H1 (cell line): ENCODE data around the gene CACNA2D4. TPM values are rescaled to one million over a fixed set of nuclear protein-coding genes. Genes with fewer than 3 reads are reported as not detected.
A peak's percentile ranks its signal among the peaks of the same experiment; 100 is the strongest.

Source experiments
- CTCF ChIA-PET: fragments of 300-600 bp; sonication (Branson Sonifier 250); formaldehyde crosslinking; loops from one replicate; lab custom pipeline; 2021; ENCODE audit not compliant: partially characterized antibody; lab: Charles Lee
- POLR2A ChIA-PET: fragments of 300-600 bp; sonication (Branson Sonifier 250); formaldehyde crosslinking; loops from one replicate; lab custom pipeline; 2021; ENCODE audit warnings: inconsistent platforms; ENCODE audit not compliant: partially characterized antibody; lab: Charles Lee
- DNase-seq, 2 experiments: peaks; one replicate each; pipeline versions ENCODE4 v3.0.0 to v3.0.0-alpha.2; 2010 to 2022; ENCODE audit warnings: low spot score in 2 of 2, low read depth in 1 of 2, mixed read lengths in 1 of 2
- FAIRE-seq: peaks from 2 replicates; lab custom pipeline; 2011; peaks lifted over from hg19 to GRCh38; lab: Jason Lieb, UNC
- H2AFZ ChIP-seq: 2 replicates; pipeline ENCODE4 v1.8.1; 2012; ENCODE audit warnings: low read length, inconsistent platforms
- H2AK5ac ChIP-seq: 2 replicates; pipeline ENCODE4 v1.6.1; 2013; ENCODE audit warnings: low read depth, low read length
- H2BK120ac ChIP-seq: replicated peaks from 2 replicates; pipeline ENCODE3; 2013; ENCODE audit warnings: low read depth, low read length, inconsistent platforms
- H2BK12ac ChIP-seq: 2 replicates; pipeline ENCODE4 v1.6.1; 2013; ENCODE audit warnings: low read depth, low read length
- H2BK15ac ChIP-seq: 2 replicates; pipeline ENCODE4 v1.6.1; 2013; ENCODE audit warnings: low read length
- H2BK20ac ChIP-seq: 2 replicates; pipeline ENCODE4 v1.6.1; 2013; ENCODE audit warnings: low read length
- H2BK5ac ChIP-seq: 2 replicates; pipeline ENCODE4 v1.6.1; 2013; ENCODE audit warnings: low read depth, low read length
- H3K14ac ChIP-seq: 2 replicates; pipeline ENCODE4 v1.6.1; 2013; ENCODE audit warnings: inconsistent platforms; ENCODE audit not compliant: insufficient read length
- H3K18ac ChIP-seq: 2 replicates; pipeline ENCODE4 v1.6.1; 2013; ENCODE audit warnings: low read length; ENCODE audit errors: extremely low read depth
- H3K23ac ChIP-seq: 2 replicates; pipeline ENCODE4 v1.6.1; 2013; ENCODE audit warnings: inconsistent platforms; ENCODE audit not compliant: insufficient read length
- H3K23me2 ChIP-seq: 2 replicates; pipeline ENCODE4 v1.6.1; 2013; ENCODE audit warnings: low read depth, low read length
- H3K27ac ChIP-seq: 2 replicates; pipeline ENCODE4 v1.6.1; 2011; ENCODE audit warnings: low read depth, low read length, inconsistent platforms
- H3K27me3 ChIP-seq, 4 experiments: replicated peaks in 1 of 4; 1 replicate in 1 of 4; 2 replicates in 3 of 4; pipeline versions ENCODE4 v1.6.1 to v1.8.1; 2011 to 2013; ENCODE audit warnings: low read length in 3 of 4, mild to moderate bottlenecking in 3 of 4, inconsistent platforms in 2 of 4, mixed read lengths in 2 of 4, moderate library complexity in 1 of 4; ENCODE audit not compliant: control insufficient read depth in 3 of 4, insufficient read depth in 3 of 4; ENCODE audit errors: extremely low read depth in 1 of 4
- H3K36me3 ChIP-seq, 4 experiments: 2 replicates each; pipeline versions ENCODE4 v1.6.1 to v1.8.1; 2011 to 2013; ENCODE audit warnings: mild to moderate bottlenecking in 4 of 4, low read length in 3 of 4, moderate library complexity in 2 of 4, control low read depth in 1 of 4, inconsistent platforms in 1 of 4; ENCODE audit not compliant: insufficient read depth in 4 of 4, control insufficient read depth in 2 of 4
- H3K4ac ChIP-seq: replicated peaks from 2 replicates; pipeline ENCODE3; 2013; ENCODE audit warnings: low read length, low read depth, mixed read lengths, inconsistent platforms; ENCODE audit not compliant: insufficient read length
- H3K4me1 ChIP-seq, 4 experiments: replicated peaks in 1 of 4; 1 replicate in 1 of 4; 2 replicates in 3 of 4; pipeline versions ENCODE4 v1.6.1 to v1.8.1; 2011 to 2013; ENCODE audit warnings: low read length in 3 of 4, inconsistent platforms in 2 of 4, mixed read lengths in 1 of 4; ENCODE audit not compliant: insufficient read depth in 4 of 4, control insufficient read depth in 3 of 4
- H3K4me2 ChIP-seq, 2 experiments: 2 replicates each; pipeline versions ENCODE4 v1.6.1 to v1.8.1; 2011 to 2013; ENCODE audit warnings: low read depth in 2 of 2, low read length in 2 of 2, control low read depth in 1 of 2, inconsistent platforms in 1 of 2, mild to moderate bottlenecking in 1 of 2; ENCODE audit not compliant: insufficient read depth in 1 of 2
- H3K4me3 ChIP-seq, 4 experiments: fragments of 200-600, 300-600 bp in 1 of 4; sonication (generic), shearing (Covaris generic), sonication (Bioruptor Twin) in 1 of 4; 2 replicates each; pipeline versions ENCODE4 v1.5.1 to v1.8.1; 2011 to 2016; ENCODE audit warnings: low read length in 4 of 4, low read depth in 3 of 4, control low read depth in 2 of 4, inconsistent platforms in 2 of 4, mild to moderate bottlenecking in 2 of 4, mixed read lengths in 1 of 4, moderate library complexity in 1 of 4; ENCODE audit not compliant: insufficient read depth in 2 of 4; ENCODE audit errors: extremely low read depth in 1 of 4
- H3K56ac ChIP-seq: replicated peaks from 2 replicates; pipeline ENCODE3; 2013; ENCODE audit warnings: low read depth, mild to moderate bottlenecking, mixed read lengths, low read length, inconsistent platforms; ENCODE audit not compliant: insufficient read length
- H3K79me1 ChIP-seq: 2 replicates; pipeline ENCODE4 v1.6.1; 2013; ENCODE audit warnings: low read depth, low read length, control low read depth
- H3K79me2 ChIP-seq, 2 experiments: 2 replicates each; pipeline versions ENCODE4 v1.6.1 to v1.8.1; 2012 to 2013; ENCODE audit warnings: low read length in 2 of 2, mild to moderate bottlenecking in 2 of 2, inconsistent platforms in 1 of 2; ENCODE audit not compliant: insufficient read depth in 2 of 2, control insufficient read depth in 1 of 2
- H3K9ac ChIP-seq, 4 experiments: replicated peaks in 1 of 4; 1 replicate in 1 of 4; 2 replicates in 3 of 4; pipeline versions ENCODE4 v1.6.1 to v1.8.1; 2011 to 2013; ENCODE audit warnings: low read depth in 3 of 4, low read length in 3 of 4, control low read depth in 2 of 4, mild to moderate bottlenecking in 2 of 4, moderate library complexity in 2 of 4, inconsistent platforms in 1 of 4; ENCODE audit errors: extremely low read depth in 1 of 4
- H3K9me3 ChIP-seq, 2 experiments: 2 replicates each; pipeline versions ENCODE4 v1.6.1 to v1.8.1; 2012 to 2013; ENCODE audit warnings: mild to moderate bottlenecking in 2 of 2, moderate library complexity in 2 of 2, control low read depth in 1 of 2, inconsistent platforms in 1 of 2, low read depth in 1 of 2, low read length in 1 of 2, mixed read lengths in 1 of 2; ENCODE audit not compliant: insufficient read depth in 2 of 2
- H4K20me1 ChIP-seq, 2 experiments: replicated peaks in 1 of 2; 2 replicates each; pipeline versions ENCODE3 to v1.8.1; 2011 to 2013; ENCODE audit warnings: inconsistent platforms in 2 of 2, low read length in 2 of 2, mild to moderate bottlenecking in 1 of 2; ENCODE audit not compliant: insufficient read depth in 2 of 2, control insufficient read depth in 1 of 2
- H4K5ac ChIP-seq: 2 replicates; pipeline ENCODE4 v1.6.1; 2013; ENCODE audit warnings: low read length, low read depth, mixed read lengths, inconsistent platforms; ENCODE audit not compliant: insufficient read length
- H4K8ac ChIP-seq: 2 replicates; pipeline ENCODE4 v1.8.0; 2013; ENCODE audit warnings: mild to moderate bottlenecking, moderate library complexity, low read length, inconsistent platforms; ENCODE audit not compliant: insufficient read depth; ENCODE audit errors: extremely low read depth
- H4K91ac ChIP-seq: replicated peaks from 2 replicates; pipeline ENCODE3; 2013; ENCODE audit warnings: low read length, mixed read lengths, inconsistent platforms; ENCODE audit not compliant: insufficient read length
- CBX5 ChIP-seq: fragments of 300-800, 300-1000 bp; sonication (generic); IDR thresholded peaks from 2 replicates; pipeline ENCODE4 v1.7.1; 2016; ENCODE audit warnings: antibody characterized with exemption, low read length, low read depth
- CTBP2 ChIP-seq: IDR thresholded peaks from 2 replicates; pipeline ENCODE4 v1.7.0; 2011; ENCODE audit warnings: borderline replicate concordance, mild to moderate bottlenecking, moderate library complexity, mixed read lengths, low read length; ENCODE audit not compliant: insufficient read depth, insufficient read length
- EGR1 ChIP-seq: IDR thresholded peaks from 2 replicates; pipeline ENCODE4 v1.6.1; 2011; ENCODE audit warnings: low read depth, low read length, borderline replicate concordance
- JUN ChIP-seq: IDR thresholded peaks from 2 replicates; pipeline ENCODE4 v1.6.1; 2011; ENCODE audit warnings: low read depth, mild to moderate bottlenecking, improper control_type of control experiment, low read length
- KDM4A ChIP-seq: IDR thresholded peaks from one replicate; pipeline ENCODE4 v1.7.1; 2012; ENCODE audit warnings: low read depth, mild to moderate bottlenecking, moderate library complexity, low read length, inconsistent platforms; ENCODE audit not compliant: severe bottlenecking
- MAX ChIP-seq: IDR thresholded peaks from 2 replicates; pipeline ENCODE4 v1.6.1; 2012; ENCODE audit warnings: inconsistent platforms
- POU5F1 ChIP-seq: IDR thresholded peaks from 2 replicates; pipeline ENCODE4 v1.6.1; 2011; ENCODE audit warnings: low read depth, mild to moderate bottlenecking, low read length, moderate library complexity
- RFX5 ChIP-seq: IDR thresholded peaks from 2 replicates; pipeline ENCODE4 v1.6.1; 2011; ENCODE audit warnings: low read depth, low read length, improper control_type of control experiment, borderline replicate concordance
- SRF ChIP-seq: IDR thresholded peaks from 2 replicates; pipeline ENCODE4 v1.6.1; 2011; ENCODE audit warnings: mild to moderate bottlenecking, low read depth, low read length, moderate library complexity
- SUZ12 ChIP-seq: fragments of 200-600 bp; sonication (generic); IDR thresholded peaks from 2 replicates; pipeline ENCODE4 v1.6.1; 2012; ENCODE audit warnings: mild to moderate bottlenecking, inconsistent platforms, low read length, moderate library complexity, mixed read lengths
- TAF7 ChIP-seq: optimal IDR thresholded peaks from 2 replicates; pipeline ENCODE3; 2011; ENCODE audit warnings: low read depth, mild to moderate bottlenecking, inconsistent platforms, low read length, moderate library complexity, borderline replicate concordance
- TCF12 ChIP-seq: IDR thresholded peaks from 2 replicates; pipeline ENCODE4 v1.6.1; 2011; ENCODE audit warnings: low read depth, mild to moderate bottlenecking, low read length
- TEAD4 ChIP-seq: IDR thresholded peaks from 2 replicates; pipeline ENCODE4 v1.6.1; 2012; ENCODE audit warnings: low read depth, low read length, inconsistent platforms, mixed read lengths
- WGBS, 2 experiments: shearing (Covaris generic) in 1 of 2; methylation state at CpG; one replicate each; pipeline versions ENCODE4 v1.1.6 to v1.1.7; 2013 to 2015; ENCODE audit warnings: low lambda C conversion rate in 2 of 2, mixed read lengths in 2 of 2, inconsistent platforms in 1 of 2, low coverage in 1 of 2, missing lambda C conversion rate in 1 of 2; ENCODE audit not compliant: insufficient replicate concordance in 2 of 2, insufficient coverage in 1 of 2, insufficient read length in 1 of 2; ENCODE audit errors: extremely low coverage in 1 of 2, missing lambda C conversion rate in 1 of 2; 5-methylcytosine and 5-hydroxymethylcytosine counted together
- polyA plus RNA-seq, 7 experiments: library from polyadenylated mRNA; depleted of rRNA in 3 of 7; stranded (reverse) in 5 of 7; unstranded in 2 of 7; fragments of >200 nt in 5 of 7; fragments of 200-250 nt in 2 of 7; gene quantifications; 1 replicate in 5 of 7; 2 replicates in 1 of 7; 4 replicates in 1 of 7; pipeline versions ENCODE4 v1.2.1 to v1.2.3, GENCODE V29; 2011 to 2013; ENCODE audit warnings: missing spikeins in 2 of 7, mixed read lengths in 2 of 7
- total RNA-seq: library from RNA; stranded (reverse); fragmentation: NEBNext Ultra II Directional; extraction: Animal tissue kit (Norgen Biotek cat#: 25700); gene quantifications from 2 replicates; pipeline ENCODE4 v1.2.1, GENCODE V29; 2021

The CACNA2D4 gene
- total and polyA plus RNA-seq, 2 of the 8 experiments (the other 6 are each of a cell fraction or from before 2014, with no cell fraction given) = 0.44 to 0.88 TPM

GRCh38 chr12:1914114-1914911, 4.1 kb downstream of the CACNA2D4 start:
- H2AFZ ChIP-seq = no peak overlapping the region
- no peak overlapping the region for H3K14ac ChIP-seq
- no peak overlapping the region for H2BK15ac ChIP-seq
- FAIRE-seq (no peak), DNase-seq (peak in 1 of 2 experiments; percentile 39)
- H2BK5ac ChIP-seq = no peak overlapping the region
- H3K9ac ChIP-seq = no peak overlapping the region
- no peak overlapping the region for H2AK5ac ChIP-seq
- no peaks in the 10 kb centered on the region for H3K79me1 ChIP-seq
- no peak overlapping the region for H3K4ac ChIP-seq
- H3K18ac ChIP-seq = no peak overlapping the region
- no peak overlapping the region for H3K56ac ChIP-seq
- CTCF ChIA-PET = interaction anchor here (0.6 to 6.2 kb wide), 6 partner anchors 9 to 143 kb away, joined by 3 to 32 read pairs (median 4); no protein-coding TSS in a partner anchor
- no peaks in the 10 kb centered on the region for H4K20me1 ChIP-seq
- H3K27ac ChIP-seq = no peak overlapping the region
- H3K27me3 ChIP-seq = no peaks in the 10 kb centered on the region
- 82% methylated on average over 17 of the region's 17 CpGs; no CpG with 5 or more reads in 1 of the 2 experiments for WGBS, 2 experiments
- no peak overlapping the region for H3K23ac ChIP-seq
- H3K4me3 ChIP-seq = no peak overlapping the region
- no peak overlapping the region for H2BK20ac ChIP-seq
- no peak overlapping the region for H4K5ac ChIP-seq
- no peak overlapping the region for H2BK12ac ChIP-seq
- no peak overlapping the region for H4K91ac ChIP-seq
- 0 out of 2 replicates have a peak, but pooled peaks cover 3% of the 10 kb centered on the region for H3K23me2 ChIP-seq
- POLR2A ChIA-PET = no interaction called here
- H4K8ac ChIP-seq = peak overlapping the region; percentile 29
- H3K4me2 ChIP-seq = no peak overlapping the region
- peaks cover 0 to 11% (median 7%) of the 10 kb centered on the region in 4 experiments; a peak in 6 of 7 replicates for H3K4me1 ChIP-seq
- H3K36me3 ChIP-seq = no peaks in the 10 kb centered on the region
- H2BK120ac ChIP-seq = no peak overlapping the region
- no peaks in the 10 kb centered on the region for H3K79me2 ChIP-seq
- no peaks in the 10 kb centered on the region for H3K9me3 ChIP-seq
- TF ChIP-seq TEAD4 (no peak), CTBP2 (no peak), SUZ12 (no peak), EGR1 (no peak), SRF (no peak), RFX5 (no peak), CBX5 (no peak), POU5F1 (no peak), KDM4A (no peak), TAF7 (no peak), JUN (no peak), TCF12 (no peak), MAX (no peak)
